ENCODE data around the gene SERPINB1. TPM values are rescaled to one million over a fixed set of nuclear protein-coding genes. Genes with fewer than 3 reads are reported as not detected.
"Not testable (repeated sequence)": the region's sequence is repeated elsewhere in the genome, so short reads cannot be mapped to it uniquely, and the experiment has no call there.

SERPINB1 gene
- total RNA-seq, result 2.3 TPM

- DNase-seq, result peak; percentile 53
These were observed at the start of gene SERPINB1 for GRCh38 chr6:2841264-2842138. TSS of gene SERPINB1 (minus strand) at chr6:2841863. CDS start at chr6:2840586, 1,277 bp downstream.

DNA sequence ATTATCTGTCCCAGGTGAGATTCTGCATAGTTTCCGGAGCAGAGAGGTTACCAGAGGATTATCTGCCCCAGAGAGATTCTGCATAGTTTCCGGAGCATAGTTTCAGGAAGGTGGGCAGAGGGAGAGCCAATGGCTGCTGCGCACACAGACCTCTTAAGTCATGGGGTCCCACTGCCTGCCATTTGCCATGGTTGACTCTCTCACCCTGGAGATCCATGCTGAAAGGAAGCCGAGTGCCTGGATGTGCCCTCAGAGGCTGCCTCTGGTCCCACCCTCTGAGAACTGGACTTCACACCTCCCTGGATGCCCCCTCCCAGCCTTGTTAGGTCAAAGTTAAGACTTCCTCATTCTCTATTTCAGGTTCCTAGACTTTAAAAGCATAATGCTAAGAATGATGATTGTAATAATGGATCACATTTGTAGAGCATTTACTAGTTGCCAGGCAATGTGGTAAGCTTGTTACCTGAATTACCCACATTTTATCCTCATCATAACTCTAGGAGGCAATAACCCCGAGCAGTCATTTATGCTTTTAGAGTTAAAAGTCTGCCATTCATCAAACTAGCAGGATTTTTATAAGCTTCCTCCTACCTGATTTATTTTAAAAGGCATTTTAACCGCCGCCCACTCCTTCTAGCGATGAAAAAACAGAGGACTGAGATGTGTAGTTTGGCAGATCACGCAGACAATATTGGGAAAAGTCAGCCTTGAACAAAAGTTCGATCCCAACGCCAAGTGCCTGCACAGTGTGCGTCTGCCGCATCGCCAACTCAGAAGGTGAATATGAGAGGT is 49.5 kb upstream of the SERPINB1 start:
- DNase-seq, result no peak

- DNase-seq, result no peak
These were observed 44.5 kb upstream of the SERPINB1 start for GRCh38 chr6:2885967-2886735.

GRCh38 chr6:2884804-2885203 is 43.1 kb upstream of the SERPINB1 start:
- no peak for DNase-seq

GRCh38 chr6:2883673-2884072 is 42.0 kb upstream of the SERPINB1 start:
- no peak for DNase-seq

DNA sequence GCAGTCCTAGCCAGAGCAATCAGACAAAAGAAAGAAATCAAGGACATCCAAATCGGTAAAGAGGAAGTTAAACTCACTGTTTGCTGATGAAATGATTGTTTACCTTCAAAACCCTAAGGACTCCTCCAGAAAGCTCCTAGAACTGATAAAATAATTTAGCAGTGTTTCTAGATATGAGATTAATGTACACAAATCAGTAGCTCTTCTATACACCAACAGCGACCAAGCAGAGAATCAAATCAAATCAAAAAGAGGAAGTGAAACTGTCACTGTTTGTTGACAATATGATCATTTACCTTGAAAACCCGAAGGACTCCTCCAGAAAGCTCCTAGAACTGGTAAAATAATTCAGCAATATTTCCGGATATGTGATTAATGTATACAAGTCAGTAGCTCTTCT is 39.8 kb upstream of the SERPINB1 start:
- DNase-seq, result no peak

- not testable (repeated sequence) for DNase-seq
These were observed 38.5 kb upstream of the SERPINB1 start for GRCh38 chr6:2880156-2880555.

DNA sequence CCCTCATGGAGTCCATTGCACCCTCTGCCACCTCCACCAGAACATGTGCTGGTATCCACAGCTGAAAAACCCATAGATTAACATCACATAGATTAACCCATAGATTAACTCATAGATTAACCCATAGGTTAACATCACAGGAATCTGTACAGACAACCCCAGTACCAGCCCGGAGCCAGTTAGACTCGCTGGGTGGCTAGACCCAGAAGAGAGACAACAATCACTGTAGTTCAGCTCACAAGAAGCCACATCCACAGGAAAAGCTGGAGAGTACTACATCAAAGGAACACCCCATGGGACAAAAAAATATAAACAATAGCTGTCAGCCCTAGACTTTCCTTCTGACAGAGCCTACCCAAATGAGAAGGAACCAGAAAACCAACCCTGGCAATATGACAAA is 36.3 kb upstream of the SERPINB1 start:
- no peak for DNase-seq

GRCh38 chr6:2877057-2877882 is 35.6 kb upstream of the SERPINB1 start:
- DNase-seq, result no peak

GRCh38 chr6:2876210-2877056 is 34.8 kb upstream of the SERPINB1 start:
- DNase-seq, result no peak

DNA sequence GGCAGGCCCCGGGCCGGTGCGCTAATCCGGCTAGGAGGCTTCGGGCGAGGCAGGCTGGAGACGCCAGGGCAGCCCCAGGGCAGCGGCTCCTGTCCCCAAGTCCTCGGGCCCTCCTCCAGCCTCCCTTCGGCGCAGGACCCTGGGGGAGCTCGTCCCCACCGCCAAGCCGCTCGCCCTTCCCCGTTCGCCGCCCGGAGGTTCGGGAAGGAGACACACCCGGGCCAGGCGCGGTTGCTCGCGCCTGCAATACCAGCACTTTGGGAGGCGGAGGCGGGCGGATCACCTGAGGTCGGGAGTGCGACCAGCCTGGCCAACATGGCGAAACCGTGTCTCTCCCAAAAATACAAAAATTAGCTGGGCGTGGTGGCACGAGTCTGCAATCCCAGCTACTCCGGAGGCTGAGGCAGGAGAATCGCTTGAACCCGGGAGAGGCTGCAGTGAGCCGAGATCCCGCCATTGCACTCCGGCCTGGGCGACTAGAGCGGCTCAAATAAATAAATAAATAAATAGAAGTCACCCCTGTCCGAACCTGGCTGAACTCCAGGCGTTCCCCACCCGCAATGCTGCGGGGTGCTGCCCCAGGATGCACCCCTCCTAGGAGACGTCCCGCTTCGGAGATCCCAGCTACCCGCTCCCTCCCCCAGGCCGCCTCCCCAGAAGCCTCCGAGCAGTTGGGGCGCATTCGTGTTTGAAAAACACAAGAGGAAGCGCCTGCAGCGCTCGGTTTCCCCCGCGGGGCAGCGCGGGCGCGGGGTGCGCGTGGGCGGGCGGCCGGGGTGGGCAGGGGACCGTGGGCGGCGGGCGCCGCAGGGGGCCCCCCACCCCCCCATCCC is 33.9 kb upstream of the SERPINB1 start:
- no peak for DNase-seq

- DNase-seq, result no peak
These were observed 32.0 kb upstream of the SERPINB1 start for GRCh38 chr6:2873643-2874042.

DNA sequence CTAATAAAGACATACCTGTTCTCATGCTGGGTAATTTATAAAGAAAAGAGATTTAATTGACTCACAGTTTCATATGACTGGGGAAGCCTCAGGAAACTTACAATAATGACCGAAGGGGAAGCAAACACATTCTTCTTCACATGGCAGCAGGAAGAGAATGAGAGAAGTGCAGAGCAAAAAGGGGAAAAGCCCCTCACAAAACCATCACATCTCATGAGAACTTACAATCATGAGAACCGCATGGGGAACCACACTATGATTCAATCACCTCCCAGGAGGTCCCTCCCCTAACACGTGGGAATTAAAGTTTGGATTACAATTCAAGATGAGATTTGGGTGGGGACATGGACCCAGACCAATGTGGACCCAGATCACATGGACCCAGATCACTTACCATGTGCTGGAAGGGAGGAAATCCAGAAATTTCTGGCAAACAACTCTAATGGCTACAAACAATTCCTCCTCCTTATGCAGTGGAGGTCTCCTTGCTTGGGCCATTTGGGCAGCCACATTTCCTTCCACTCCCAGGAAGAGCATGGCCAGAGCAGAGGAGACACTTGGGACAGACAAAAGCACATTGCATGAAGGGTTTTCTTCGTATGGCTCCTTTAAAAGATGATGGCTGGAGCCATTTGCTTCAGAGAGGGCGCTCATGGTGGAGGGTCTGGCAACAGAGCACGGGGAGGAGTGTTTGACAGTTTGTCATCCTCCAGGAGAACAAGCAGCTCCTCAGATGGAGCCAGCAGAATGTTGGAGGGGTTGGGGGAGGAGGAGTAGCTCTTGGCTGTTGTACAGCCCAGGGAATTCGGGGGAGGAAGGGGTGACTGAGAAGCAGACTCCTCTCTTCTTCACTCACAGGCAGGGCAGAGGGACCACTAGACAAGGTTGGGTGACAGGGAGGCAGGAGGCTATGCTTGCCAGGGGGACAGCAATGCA is 31.0 kb upstream of the SERPINB1 start:
- DNase-seq, result no peak

DNA sequence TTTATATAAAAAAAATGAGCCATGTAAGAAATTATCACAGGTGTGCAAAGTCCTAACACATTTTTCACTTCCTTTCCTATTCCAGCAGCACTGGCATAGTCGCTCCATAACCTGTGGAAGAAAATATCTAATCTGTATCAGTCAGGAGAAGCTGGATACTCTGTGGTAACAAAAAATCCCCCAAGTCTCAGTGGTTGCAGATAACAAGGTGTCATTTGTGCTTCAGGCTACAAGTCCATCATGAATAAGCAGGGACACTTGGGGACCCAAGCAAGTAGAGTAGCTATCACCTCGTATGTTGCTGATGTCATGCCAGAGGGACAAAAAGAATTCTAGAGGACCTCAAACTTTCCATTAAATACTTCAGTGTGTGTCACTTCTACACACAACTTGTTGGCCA is 30.3 kb upstream of the SERPINB1 start:
- no peak for DNase-seq

DNA sequence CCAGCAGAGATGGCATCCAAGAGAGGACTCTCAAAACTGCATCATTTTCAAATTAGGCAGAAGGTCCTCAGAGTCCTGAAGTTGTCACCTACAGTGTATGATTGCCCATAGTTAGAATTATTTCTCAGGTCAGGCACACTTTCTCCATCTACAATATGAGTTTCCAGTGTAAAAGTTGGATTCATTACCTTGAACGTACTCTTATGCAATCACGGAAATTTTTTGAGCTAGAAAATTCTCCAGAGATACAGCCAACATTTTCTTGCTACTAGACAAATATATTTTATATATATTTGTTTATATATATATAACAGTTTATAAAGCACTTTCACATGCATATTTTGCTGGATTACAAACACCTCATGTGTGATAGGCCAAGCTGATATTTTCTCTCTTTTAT is 29.4 kb upstream of the SERPINB1 start:
- no peak for DNase-seq

- no peak for DNase-seq
These were observed 28.5 kb upstream of the SERPINB1 start for GRCh38 chr6:2870046-2870636.

DNA sequence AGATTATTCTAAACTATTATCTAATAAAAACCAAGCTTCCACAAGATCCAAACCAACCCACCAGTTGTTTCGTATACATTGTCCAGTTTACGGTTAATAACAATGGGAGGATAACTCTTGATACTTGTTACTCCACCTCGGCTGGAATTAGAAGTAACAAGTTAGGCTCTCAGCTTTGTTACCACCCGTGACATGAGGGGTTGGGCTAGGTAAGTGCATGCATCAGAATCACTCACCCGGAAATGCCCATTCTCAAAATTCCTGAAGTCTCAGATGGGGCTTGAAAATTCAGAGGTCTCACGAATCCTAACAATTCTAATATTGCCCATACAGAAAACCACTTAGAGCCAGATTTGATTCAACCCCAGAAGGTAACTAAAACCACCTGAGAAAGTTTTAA is 27.0 kb upstream of the SERPINB1 start:
- DNase-seq, result no peak

DNA sequence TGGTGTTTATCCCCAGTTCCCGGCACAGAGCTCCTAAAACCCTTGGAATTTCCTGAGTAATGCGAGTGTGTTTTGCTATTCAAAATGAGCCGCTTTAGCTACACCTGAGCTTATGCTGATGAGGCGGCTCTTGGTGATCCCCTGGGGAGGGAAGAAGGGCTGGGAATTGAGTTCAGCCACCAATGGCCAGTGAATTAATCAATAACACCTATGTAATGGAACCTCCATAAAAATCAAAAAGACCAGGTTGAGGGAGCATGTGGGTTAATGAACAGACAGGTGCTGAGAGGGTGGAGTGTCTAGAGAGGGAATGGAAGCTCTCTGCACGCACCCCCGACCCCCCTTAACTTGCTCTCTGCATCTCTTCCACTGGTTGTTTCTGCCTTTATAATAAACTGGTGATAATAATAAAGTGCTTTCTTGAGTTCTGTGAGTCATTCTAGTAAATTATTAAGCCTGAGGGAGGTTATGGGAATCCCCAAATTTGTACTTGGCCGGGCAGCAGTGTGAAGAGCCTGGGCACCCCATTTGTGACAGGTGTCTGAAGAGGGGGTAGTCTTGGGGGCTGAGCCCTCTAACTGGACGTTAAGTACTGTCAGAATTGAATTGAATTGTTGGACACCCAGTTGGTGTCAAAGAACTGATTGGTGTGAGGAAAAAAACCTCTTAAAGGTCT is 24.6 kb upstream of the SERPINB1 start:
- DNase-seq, result no peak

Measured in occipital lobe (tissue), 2 donors.